Endometrium (tissue), 2 donors: ENCODE measurements around the gene RPA1.
"Not testable (repeated sequence)": the region's sequence is repeated elsewhere in the genome, so short reads cannot be mapped to it uniquely, and the experiment has no call there.

ENCODE experiments used
- FAIRE-seq: peaks from 2 replicates; lab custom pipeline; 2012; peaks lifted over from hg19 to GRCh38; lab: Jason Lieb, UNC
- donor health status: control.
- donor health status: control.

The RPA1 gene

DNA sequence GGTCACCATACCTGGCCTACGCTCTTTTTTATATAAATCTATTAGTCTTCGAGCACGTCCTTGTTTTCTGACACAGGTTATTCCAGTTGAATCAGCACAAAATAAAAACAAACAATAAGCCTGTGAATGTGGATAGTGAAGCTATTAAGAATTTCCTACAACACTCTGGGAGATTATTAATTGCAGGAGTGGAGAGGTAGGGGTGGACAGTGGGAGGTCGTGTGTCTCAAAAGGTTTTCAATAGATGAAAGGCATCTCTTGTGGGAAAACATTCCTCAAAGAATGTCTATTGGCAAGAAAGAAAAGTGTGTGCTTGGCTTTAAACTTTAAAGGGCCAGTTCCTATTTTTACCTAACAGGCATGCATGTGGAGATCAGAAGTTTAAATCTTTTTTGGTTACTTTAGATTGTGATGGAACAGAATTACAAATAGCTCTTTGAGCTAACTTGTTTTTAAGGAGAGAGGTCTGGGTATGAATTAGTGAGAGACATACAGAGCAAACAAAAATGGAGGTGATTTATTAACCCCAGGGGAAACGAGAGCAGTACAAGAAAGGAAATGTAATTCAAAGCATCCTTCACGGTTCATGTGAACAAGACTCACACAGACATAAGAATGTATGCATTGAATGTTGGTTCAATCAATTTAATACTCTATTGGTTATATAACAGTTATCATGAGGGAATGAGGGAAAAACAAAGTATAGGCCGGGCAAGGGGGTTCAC lies 9.1 kb upstream of the RPA1 start:
- no peak for FAIRE-seq

DNA sequence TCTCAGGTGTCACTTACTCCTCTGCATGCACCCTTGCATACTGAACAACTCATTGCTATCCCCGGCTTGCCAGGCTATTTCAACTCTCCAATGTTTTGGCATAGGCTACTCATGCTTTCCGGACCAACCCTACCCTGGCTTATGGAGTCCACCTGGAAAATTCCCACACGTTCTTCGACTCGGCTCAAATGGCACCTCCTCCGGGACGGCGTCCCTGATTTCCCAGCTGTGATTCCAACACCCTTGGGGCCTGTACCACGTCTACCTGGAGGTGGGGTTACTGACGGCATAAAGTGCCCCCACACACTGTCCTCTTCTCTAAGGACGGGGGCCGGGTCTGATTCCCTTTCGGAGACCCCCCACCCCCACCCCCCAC lies 601 bp upstream of the RPA1 start:
- FAIRE-seq = no peak

DNA sequence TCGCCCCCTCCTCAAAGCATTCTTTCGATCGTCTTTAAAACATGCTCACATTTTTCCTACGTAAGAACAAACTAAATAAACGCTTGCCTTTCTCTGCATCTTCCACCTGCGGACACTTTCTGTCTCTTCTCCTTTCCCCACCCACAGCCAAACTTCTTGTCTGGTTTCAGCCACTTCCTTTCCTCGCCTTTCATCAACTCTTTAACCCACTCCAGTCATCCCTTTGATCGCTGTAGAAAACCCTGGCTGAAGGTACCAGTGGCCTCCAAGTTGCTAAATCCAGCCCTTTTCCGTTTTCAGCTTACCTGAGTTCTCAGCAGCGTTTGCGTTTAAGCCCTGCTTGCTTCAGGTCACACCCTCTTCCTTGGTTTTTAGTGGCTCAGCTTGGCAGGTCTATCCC lies 483 bp downstream of the RPA1 start:
- FAIRE-seq = no peak

DNA sequence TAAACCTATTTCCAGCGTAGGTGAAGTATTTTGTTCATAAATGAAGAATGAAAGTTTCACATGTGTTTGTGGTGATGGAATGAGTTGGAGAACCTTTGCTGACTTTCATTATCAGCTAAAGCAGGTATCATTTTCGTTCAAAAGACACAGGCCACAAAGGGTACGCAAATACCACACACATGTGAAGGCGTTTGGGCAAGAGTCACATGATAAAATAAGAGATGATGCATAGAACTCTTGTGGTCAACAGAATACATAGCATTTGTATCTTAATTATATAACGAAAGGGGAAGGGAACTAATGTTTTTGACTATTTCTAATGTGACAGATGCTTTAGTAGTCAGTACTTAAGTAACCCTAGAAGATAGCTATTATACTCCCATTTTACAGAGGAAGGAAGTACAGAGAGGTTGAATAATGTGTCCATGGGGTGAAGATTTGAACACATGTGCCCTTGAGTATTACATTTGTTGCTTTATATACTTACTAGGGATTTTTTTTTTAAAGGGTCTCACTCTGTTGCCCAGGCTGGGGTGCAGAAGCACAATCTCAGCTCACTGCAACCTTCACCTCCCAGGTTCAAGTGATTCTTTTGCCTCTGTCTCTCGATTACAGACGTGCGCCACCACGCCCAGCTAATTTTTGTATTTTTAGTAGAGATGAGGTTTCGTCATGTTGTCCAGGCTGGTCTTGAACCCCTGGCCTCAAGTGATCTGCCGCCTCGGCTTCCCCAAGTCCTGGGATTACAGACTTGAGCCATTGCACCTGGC lies 4.8 kb downstream of the RPA1 start:
- FAIRE-seq = no peak

DNA sequence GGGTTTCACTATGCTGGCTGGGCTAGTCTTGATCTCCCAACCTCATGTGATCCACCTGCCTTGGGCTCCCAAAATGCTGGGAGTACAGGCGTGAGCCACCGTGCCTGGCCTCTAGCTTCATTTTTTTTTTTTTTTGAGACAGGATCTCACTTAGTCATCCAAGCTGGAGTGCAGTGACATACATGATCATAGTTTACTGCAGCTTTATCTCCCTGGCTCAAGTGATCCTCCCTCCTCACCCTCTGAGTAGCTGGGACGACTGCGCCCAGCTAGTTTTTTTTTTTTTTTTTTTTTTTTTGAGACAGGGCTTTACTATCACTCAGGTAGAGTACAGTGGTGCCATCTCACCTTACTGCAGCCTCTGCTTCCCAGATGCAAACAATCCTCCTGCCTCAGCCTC lies 9.7 kb downstream of the RPA1 start:
- FAIRE-seq = no peak

DNA sequence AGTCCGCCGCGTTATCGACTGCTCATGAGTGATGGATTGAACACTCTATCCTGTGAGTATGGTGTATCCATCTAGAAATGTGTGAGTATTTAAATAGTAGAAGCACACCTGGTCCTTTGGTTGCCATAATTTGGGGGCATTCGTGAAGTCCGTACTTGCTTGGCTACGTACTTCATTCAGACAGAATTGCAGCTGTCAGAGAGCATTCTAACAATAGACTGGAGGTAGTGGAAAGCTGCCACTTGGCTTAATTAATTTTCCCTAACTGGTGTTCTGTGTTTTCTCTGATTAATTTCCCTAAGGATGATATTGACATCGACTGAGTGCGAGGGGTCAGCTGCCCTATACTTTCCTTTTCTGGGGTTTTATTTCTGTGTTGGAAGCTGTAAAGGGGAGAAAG lies 14.1 kb downstream of the RPA1 start:
- FAIRE-seq = no peak

DNA sequence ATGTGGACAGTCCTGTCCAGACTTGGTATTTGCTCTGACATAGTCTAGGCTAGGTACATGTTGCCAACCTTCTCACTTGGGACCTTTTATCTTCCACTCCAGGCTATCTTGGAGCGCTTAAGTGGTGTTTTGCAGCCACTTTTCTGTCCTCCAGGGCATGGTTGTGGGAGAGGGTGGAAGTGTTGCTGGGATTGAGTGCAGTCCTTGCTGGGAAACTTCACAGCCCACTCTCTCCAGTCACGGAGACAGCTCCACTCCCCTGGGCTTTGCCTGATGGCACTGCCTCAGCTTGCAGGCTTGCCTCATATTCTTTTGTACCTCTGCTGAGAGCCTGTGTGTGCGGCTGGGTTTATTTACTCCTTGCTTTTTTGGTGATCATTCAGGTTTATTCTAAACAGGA lies 17.4 kb downstream of the RPA1 start:
- FAIRE-seq = no peak

DNA sequence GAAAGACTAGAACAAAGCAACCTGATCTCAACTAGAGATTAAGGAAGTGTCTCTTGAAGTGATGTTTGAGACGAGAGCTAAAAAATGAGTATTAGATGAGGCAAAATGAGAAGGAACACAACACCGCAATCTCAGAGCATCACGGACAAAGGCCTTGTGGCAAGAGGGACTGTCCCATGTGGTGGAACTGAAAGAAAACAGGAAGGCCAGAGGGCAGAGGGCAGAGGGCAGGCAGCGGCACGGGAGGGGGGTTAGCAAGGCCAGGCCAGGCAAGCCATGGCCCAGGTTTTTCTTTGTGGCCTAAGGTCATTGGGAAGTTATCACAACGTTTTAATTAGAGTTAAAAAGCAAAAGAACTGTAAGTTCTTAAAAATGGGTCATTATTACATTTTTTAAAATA lies 22.5 kb downstream of the RPA1 start:
- FAIRE-seq = no peak

DNA sequence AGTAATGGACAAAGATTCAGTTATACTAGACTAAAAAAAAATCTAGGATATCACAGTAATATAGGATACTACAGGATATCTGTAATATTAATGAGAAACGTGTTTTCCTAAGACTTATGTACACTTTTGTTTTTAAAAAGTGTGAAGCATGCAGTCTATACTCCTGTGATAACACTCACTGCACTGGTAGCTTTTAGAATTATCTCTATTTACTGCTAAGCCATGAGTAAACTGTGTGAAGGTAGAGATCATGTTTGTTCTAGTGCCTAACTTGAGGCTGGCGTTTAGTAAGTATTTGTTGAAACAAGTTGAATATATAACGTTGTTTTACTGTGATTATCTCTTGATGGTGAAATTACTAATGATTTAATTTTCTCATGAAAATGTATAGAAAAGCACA lies 23.9 kb downstream of the RPA1 start:
- FAIRE-seq = no peak

DNA sequence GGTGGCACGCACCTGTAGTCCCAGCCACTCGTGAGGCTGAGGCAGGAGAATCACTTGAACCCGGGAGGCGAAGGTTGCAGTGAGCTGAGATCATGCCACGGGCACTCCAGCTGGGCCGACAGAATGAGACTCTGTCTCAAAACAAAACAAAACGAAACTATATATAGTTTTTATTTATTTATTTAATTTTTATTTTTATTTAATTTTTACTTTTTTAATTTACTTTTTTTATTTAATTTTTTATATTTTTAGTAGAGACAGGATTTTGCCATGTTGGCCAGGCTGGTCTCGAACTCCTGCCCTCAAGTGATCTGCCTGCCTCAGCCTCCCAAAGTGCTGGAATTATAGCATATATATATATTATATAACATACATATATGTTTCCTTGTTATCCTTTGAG lies 26.7 kb downstream of the RPA1 start:
- not testable (repeated sequence) for FAIRE-seq

DNA sequence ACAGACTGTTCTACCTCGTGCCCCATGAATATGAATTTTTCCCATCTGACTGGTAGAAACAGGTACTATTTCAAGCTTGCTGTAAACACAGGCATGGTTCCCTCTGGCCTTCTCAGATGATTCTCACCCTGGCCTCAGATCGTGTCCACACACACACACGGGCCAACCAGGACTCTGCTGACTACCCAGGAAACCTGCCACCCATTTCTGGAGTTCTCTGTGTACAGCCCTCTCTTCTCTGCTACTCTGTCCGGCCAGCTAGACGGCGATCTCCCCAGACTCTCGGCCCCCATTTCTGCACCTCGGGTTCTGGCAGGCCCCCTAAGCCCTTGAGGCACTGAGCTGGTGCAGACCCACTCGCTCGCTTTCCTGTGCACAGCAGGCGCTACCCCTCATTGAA lies 31.2 kb downstream of the RPA1 start:
- no peak for FAIRE-seq

DNA sequence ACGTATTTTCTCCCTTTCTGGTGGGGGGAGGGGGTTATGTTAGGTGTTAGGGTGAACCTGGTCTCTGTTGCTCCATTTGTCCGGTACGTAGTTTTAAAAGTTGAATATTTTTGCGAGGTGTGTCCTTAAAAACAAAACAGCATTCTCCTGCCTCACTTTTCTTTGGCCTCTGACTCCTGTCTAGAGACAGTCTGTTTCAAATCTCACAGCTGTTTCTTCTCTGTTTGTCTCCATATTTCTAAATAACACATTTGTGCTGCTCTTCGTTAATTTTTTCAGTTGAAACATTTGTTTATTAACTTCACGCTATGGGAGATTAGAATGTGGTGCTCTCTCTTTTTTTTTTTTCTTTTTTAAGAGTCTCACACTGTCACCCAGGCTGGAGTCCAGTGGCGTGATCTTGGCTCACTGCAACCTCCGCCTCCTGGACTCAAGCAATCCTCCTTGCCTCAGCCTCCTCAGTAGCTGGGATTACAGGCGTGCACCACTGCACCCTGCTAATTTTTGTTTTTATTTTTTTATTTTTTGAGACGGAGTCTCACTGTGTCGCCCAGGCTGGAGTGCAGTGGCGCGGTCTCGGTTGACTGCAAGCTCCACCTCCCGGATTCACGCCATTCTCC lies 31.7 kb downstream of the RPA1 start:
- FAIRE-seq = no peak

DNA sequence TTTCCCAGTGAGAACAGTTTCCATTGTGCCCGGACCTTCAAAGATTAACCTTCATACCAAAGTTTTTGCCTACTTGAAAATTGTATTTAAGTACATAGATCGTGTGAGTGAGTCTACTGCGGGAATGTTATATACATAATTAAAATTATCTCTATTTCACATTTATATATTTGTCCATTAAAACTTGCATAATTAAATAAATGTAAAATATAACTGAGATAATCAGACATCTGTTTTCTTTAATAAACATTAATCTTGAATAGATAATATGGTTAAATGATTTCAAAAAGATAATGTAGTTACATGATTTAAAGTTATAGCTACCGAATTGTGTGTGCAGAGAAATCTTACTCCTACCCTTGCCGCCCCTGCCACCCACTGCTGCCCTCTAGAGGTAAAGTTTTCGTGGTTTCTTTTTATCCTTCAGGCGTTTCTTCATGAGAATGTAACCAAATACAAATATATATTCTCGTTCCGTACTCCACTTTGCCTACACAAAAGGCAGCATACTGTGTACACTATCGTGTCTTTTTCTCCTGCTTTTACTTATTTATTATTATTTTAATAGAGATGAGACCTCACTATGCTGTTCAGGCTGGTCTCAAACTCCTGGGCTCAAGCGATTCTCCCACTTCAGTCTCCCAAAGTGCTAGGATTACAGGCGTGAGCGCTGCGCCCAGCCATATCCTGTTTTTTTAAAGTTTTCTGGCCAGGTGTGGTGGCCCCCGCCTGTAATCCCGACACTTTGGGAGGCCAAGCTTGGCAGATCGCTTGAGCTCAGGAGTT lies 35.6 kb downstream of the RPA1 start:
- peak; percentile 15 for FAIRE-seq

DNA sequence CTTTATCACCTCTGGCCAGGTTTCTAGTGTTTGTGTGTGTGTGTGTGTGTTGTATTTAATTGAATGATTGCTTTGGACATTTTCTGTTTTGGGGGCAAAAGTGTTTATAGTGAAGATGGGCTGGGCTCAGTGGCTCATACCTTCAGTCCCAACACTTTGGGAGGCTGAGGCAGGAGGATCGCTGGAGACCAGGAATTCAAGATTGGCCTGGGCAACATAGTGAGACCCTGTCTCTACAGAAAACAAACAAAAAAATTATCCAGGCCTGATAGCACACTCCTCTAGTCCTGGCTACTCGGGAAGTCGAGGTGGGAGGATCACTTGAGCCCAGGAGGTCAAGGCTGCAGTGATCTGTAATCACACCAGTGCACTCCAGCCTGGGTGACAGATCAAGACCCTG lies 37.5 kb downstream of the RPA1 start:
- FAIRE-seq = no peak

DNA sequence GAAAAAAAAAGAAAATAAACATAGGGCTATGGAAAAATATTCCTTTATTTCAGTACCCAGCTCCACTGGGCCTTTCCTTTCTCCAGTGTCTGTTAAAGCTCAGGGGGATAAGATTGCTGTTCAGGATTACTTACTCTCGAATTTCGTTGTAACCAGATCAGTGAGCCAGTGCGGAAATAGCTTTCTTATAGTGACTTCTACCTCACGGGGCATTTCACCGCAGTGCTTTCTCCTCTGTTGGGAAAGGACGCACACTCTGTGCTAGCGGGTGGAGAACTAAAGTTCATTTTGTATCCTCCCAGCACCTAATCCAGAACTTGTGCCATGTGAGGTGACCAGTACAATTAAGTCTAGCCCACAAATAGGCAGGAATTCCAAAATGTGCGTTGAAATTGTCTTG lies 38.3 kb downstream of the RPA1 start:
- no peak for FAIRE-seq

DNA sequence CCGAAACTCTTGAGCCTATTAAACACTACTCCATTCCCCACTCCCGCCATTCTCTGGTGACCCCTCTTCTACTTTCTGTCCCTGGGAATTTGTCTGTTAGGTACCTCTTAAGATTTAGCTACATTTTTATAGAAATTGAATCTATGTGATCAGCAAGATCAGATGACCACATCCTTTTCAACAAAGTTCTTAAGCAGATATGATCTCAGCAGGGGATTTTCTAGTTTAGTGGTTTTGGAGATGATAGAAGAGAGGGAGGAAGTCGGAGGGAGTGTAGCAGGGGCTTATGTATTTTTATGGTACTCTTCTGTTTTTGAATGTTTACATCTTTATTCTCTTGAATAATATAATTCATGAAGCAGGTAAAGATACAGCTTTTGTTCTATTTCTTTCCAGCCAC lies 40.8 kb downstream of the RPA1 start:
- no peak for FAIRE-seq

DNA sequence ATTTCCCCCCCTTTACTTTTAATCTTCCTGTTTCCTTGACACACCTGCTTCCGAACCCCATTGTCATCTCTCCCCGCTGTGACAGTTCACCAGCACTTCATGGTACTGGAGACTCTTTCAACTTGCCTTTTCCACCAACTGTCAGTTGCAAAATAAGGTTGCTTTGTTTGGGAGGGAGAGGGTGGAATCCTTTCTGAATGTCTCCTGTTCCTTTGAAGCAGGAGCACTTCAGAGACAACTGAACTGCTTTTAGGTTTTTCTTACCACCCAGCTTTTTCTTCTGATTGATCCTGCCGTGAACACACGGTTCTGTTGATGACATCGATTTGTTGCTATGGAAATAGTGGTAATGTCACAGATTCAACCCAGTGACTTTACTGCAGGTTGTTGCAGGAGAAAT lies 42.0 kb downstream of the RPA1 start:
- no peak for FAIRE-seq

DNA sequence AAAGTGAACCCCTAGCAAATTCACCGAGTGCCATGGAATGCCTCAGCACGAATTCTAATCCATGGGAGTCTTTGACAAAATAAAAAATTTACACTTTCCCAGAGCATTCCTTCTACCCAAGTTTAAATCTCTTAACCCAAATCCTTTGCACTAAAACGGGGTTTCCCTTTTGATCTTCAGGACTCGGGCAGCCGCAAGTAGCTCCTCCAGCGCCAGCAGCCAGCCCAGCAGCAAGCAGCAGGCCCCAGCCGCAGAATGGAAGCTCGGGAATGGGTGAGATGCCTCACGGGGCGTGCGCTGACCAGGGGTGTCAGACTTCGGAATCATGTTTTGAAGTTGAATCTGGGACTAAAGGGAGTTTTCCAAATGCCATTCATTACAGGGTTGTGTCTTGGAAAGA lies 42.4 kb downstream of the RPA1 start:
- no peak for FAIRE-seq

DNA sequence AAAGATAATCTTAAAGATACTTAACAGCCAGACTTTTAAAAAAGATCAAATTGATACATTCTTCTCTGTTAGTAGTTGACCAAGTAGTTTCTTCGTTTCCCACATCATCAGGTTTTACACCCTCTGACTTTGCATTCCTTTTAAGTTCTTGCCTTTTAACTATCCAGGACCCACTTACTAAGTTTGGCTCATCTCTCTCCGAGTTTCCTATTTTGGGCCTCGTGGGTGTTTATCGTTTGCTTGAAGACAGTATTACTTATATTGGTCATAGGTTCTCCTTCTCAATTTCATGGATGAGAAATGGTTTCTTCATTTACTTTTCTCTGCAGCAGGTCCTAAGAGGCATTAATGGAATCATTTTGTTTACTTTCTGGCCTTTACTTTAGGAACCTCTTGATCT lies 43.2 kb downstream of the RPA1 start:
- no peak for FAIRE-seq

DNA sequence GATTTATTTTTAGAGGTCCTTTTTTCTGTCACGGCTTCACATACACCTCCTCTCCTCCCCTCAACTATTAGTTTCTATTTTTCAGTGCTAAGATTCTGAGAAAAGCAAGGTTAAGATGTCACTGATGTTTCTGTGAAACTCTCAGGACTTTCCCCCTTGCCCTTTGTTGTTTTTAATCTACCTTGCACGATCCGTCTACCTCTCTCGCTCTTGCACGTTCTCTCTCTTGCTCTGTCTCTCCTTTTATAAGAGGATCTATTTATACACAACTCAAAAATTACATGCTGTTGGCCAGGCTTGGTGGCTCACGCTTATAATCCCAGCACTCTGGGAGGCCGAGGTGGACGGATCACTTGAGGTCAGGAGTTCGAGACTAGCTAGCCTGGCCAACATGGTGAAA lies 43.6 kb downstream of the RPA1 start:
- no peak for FAIRE-seq

DNA sequence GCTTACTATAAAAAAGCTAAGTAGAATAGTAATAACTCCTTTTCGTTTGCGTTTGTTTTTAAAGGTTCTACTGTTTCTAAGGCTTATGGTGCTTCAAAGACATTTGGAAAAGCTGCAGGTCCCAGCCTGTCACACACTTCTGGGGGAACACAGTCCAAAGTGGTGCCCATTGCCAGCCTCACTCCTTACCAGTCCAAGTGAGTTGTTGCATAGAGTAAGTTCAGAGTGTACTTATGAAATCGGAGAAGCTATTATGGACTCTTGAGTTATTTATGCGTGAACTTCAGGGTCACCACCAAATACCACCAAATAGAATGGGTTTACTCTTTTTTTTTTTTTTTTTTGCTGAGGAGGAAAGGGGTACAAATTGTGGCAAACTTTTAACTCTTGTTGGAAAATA lies 45.8 kb downstream of the RPA1 start:
- no peak for FAIRE-seq

DNA sequence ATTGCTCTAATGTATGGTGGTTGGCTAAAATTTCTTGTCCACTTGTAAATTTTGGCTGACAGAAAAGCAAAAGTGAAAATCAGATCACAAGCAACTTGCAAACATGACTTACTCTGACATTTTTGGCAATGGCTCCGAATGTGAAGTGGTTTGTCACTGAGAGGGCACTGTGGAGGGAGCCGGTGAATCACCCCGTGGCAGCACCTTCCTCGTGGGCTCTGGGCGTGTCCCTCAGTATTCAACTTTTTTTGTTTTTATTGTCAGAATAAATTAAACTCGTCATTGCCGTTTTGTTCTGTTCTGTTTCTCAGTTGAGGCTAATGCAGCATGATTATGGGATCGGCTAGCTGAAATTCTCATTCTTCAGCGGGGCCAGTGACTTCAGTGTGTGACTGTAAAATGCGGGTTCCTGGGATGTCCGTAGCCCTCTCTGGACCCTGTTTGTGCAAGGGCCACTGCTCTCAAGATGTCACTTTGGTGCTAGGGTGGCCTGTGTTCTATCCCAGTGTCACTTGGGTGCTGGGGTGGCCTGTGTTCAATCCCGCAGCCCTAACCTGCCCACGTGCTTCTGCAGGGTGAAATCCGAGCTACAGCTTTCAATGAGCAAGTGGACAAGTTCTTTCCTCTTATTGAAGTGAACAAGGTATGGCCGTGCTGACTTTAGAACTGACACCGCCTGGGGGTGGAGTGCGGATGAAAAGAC lies 48.8 kb downstream of the RPA1 start:
- no peak for FAIRE-seq
